RPMI7951 (cell line): ENCODE data around the gene AGL. TPM values are rescaled to one million over a fixed set of nuclear protein-coding genes. Genes with fewer than 3 reads are reported as not detected.

ENCODE experiments used
- total RNA-seq: library from RNA; depleted of rRNA; stranded (reverse); fragments of >200 nt; shearing (Covaris generic); gene quantifications from 2 replicates; pipeline ENCODE4 v1.2.3, GENCODE V29; 2014; rRNA removed

The AGL gene
- total RNA-seq, 1 experiment from 2014 or later = 10.2 TPM

Other genes starting within 250 kb of the AGL start
- gene PALMD, start 204.2 kb upstream of the AGL start, total RNA-seq = 1.3 and 1.5 TPM in 2 replicates
- 7.8 and 9.7 TPM in 2 replicates for gene FRRS1, start 83.7 kb upstream of the AGL start, total RNA-seq
- 31.5 and 34.4 TPM in 2 replicates for gene SLC35A3, start 119.6 kb downstream of the AGL start, total RNA-seq